ENCODE data around the gene KCNK16. TPM values are rescaled to one million over a fixed set of nuclear protein-coding genes. Genes with fewer than 3 reads are reported as not detected.

The KCNK16 gene
- total and polyA plus RNA-seq, 2 donors (not counting 1 experiment from before 2014, with no cell fraction given): not detected

DNA sequence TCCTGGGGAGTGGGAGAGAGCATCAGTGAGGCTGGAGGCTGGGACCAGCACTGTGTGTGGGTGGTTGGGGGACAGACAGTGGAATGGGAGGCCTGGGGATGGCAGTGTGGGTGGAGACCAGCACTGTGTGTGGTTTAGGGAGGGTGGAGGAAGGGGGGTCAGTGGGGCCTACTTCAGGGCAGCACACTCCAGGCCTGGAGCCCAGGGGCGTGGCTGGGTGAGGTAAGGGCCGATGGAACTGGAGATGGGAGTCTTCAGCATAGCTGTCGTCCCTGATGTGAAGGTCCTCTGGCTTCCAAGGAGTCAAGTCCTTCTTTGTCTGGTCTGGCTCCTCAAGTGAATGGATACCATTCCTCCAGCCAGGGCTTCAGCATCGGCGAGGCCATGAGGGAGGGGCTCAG is 26.9 kb downstream of the KCNK16 start:
- H3K4me3 ChIP-seq (replicated peaks in 1 of 4; ENCODE audit: control extremely low read depth in 1 of 4, insufficient read depth in 1 of 4, low read depth in 3 of 4, low read length in 4 of 4): no peak overlapping the region
- no peaks in the 10 kb centered on the region for H3K36me3 ChIP-seq (ENCODE audit: control insufficient read depth, insufficient read depth, low read length)
- H3K4me1 ChIP-seq (ENCODE audit: control insufficient read depth, extremely low read depth, insufficient read depth, low read length): no peaks in the 10 kb centered on the region
- TF ChIP-seq CTCF (conservative IDR thresholded peaks at IDR 0.05 in 1 of 2, IDR thresholded peaks at IDR 0.05 in 1 of 2; ENCODE audit: low read depth in 1 of 2, low read length in 2 of 2): no peak
- H3K9ac ChIP-seq (ENCODE audit: insufficient read depth, low read length): no peak overlapping the region
- H3K79me2 ChIP-seq (ENCODE audit: control insufficient read depth, insufficient read depth, low read length): no peaks in the 10 kb centered on the region
- DNase-seq (ENCODE audit: low read depth in 2 of 2): peak in 1 of 2 donors; percentile 30
- H3K4me2 ChIP-seq (ENCODE audit: extremely low read depth, insufficient read depth, low read length): no peak overlapping the region
- H2AFZ ChIP-seq (ENCODE audit: low read length): no peak overlapping the region
- H3K9me3 ChIP-seq (ENCODE audit: control insufficient read depth, insufficient read depth, low read depth, low read length): no peaks in the 10 kb centered on the region
- no peaks in the 10 kb centered on the region for H3K27me3 ChIP-seq (ENCODE audit: control insufficient read depth, insufficient read depth, low read length)
- H3K27ac ChIP-seq (ENCODE audit: insufficient read depth, low read length): no peak overlapping the region
- no peaks in the 10 kb centered on the region for H4K20me1 ChIP-seq (ENCODE audit: control insufficient read depth, extremely low read depth, insufficient read depth, low read length)

GRCh38 chr6:39294899-39295298 is 27.6 kb downstream of the KCNK16 start:
- TF ChIP-seq EZH2 (IDR thresholded peaks at IDR 0.05; ENCODE audit: low read length, missing control alignments) (no peak), CTCF (conservative IDR thresholded peaks at IDR 0.05 in 1 of 2, IDR thresholded peaks at IDR 0.05 in 1 of 2; ENCODE audit: low read depth in 1 of 2, low read length in 2 of 2) (no peak)
- Histone ChIP-seq H2AFZ (ENCODE audit: low read length) (no peak overlapping the region), H3K4me3 (replicated peaks in 1 of 4; ENCODE audit: control extremely low read depth in 1 of 4, insufficient read depth in 1 of 4, low read depth in 3 of 4, low read length in 4 of 4) (no peak overlapping the region), H3K27me3 (ENCODE audit: control insufficient read depth, insufficient read depth, low read length) (no peaks in the 10 kb centered on the region), H3K79me2 (ENCODE audit: control insufficient read depth, insufficient read depth, low read length) (no peaks in the 10 kb centered on the region), H4K20me1 (ENCODE audit: control insufficient read depth, extremely low read depth, insufficient read depth, low read length) (no peaks in the 10 kb centered on the region), H3K9ac (ENCODE audit: insufficient read depth, low read length) (no peak overlapping the region), H3K4me1 (ENCODE audit: control insufficient read depth, extremely low read depth, insufficient read depth, low read length) (no peaks in the 10 kb centered on the region), H3K4me2 (ENCODE audit: extremely low read depth, insufficient read depth, low read length) (no peak overlapping the region), H3K9me3 (ENCODE audit: control insufficient read depth, insufficient read depth, low read depth, low read length) (no peaks in the 10 kb centered on the region), H3K27ac (ENCODE audit: insufficient read depth, low read length) (no peak overlapping the region), H3K36me3 (ENCODE audit: control insufficient read depth, insufficient read depth, low read length) (no peaks in the 10 kb centered on the region)
- DNase-seq (ENCODE audit: low read depth in 2 of 2): no peak

DNA sequence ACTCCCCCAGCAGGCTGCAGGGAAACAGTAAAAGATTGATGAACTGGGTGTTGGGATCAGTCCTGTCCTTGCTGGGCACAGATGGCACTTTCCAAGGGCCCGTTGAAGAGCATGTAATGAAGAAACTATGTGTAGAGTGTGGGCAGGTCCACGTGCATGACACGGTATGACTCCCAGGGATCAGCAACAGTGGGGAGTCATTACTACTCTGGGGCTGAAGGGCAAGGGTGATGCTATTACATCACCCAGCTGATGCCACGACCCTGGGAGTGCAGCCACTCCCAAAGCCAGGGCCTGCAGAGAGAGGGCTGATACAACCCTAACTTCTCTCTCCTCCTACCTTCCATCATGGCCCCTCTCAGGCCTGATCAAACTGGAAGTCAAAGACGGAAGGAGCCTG is 28.4 kb downstream of the KCNK16 start:
- peak in 1 of 2 donors; percentile 25 for DNase-seq (ENCODE audit: low read depth in 2 of 2)
- TF ChIP-seq EZH2 (IDR thresholded peaks at IDR 0.05; ENCODE audit: low read length, missing control alignments): no peak
- TF ChIP-seq CTCF (conservative IDR thresholded peaks at IDR 0.05 in 1 of 2, IDR thresholded peaks at IDR 0.05 in 1 of 2; ENCODE audit: low read depth in 1 of 2, low read length in 2 of 2): no peak
- H3K27ac ChIP-seq (ENCODE audit: insufficient read depth, low read length): no peak overlapping the region
- H3K9ac ChIP-seq (ENCODE audit: insufficient read depth, low read length): no peak overlapping the region
- no peak overlapping the region for H2AFZ ChIP-seq (ENCODE audit: low read length)
- H3K79me2 ChIP-seq (ENCODE audit: control insufficient read depth, insufficient read depth, low read length): no peaks in the 10 kb centered on the region
- no peaks in the 10 kb centered on the region for H3K27me3 ChIP-seq (ENCODE audit: control insufficient read depth, insufficient read depth, low read length)
- no peaks in the 10 kb centered on the region for H3K36me3 ChIP-seq (ENCODE audit: control insufficient read depth, insufficient read depth, low read length)
- no peaks in the 10 kb centered on the region for H3K9me3 ChIP-seq (ENCODE audit: control insufficient read depth, insufficient read depth, low read depth, low read length)
- H3K4me3 ChIP-seq (replicated peaks in 1 of 4; ENCODE audit: control extremely low read depth in 1 of 4, insufficient read depth in 1 of 4, low read depth in 3 of 4, low read length in 4 of 4): no peak overlapping the region
- H3K4me1 ChIP-seq (ENCODE audit: control insufficient read depth, extremely low read depth, insufficient read depth, low read length): no peaks in the 10 kb centered on the region
- no peak overlapping the region for H3K4me2 ChIP-seq (ENCODE audit: extremely low read depth, insufficient read depth, low read length)
- no peaks in the 10 kb centered on the region for H4K20me1 ChIP-seq (ENCODE audit: control insufficient read depth, extremely low read depth, insufficient read depth, low read length)

Data from fibroblast of lung (primary cell).